T-helper 22 cell (primary cell): ENCODE measurements around the gene TBCD.

Experiments used
- DNase-seq: peaks from one replicate; pipeline ENCODE4 v3.0.0-alpha.2; 2020; ENCODE audit warnings: low read depth

The TBCD gene

GRCh38 chr17:82858376-82859126, 106.7 kb downstream of the TBCD start:
- DNase-seq = peak; percentile 15

- peak; percentile 40 for DNase-seq
Observed at GRCh38 chr17:82859431-82860403, 107.9 kb downstream of the TBCD start.

GRCh38 chr17:82860606-82861392, 108.9 kb downstream of the TBCD start:
- no peak for DNase-seq

- DNase-seq = no peak
Observed at GRCh38 chr17:82861393-82861775, 109.5 kb downstream of the TBCD start.

- no peak for DNase-seq
Observed at GRCh38 chr17:82862191-82862590, 110.3 kb downstream of the TBCD start.

GRCh38 chr17:82862737-82863382, 111.0 kb downstream of the TBCD start:
- no peak for DNase-seq

GRCh38 chr17:82863383-82863940, 111.6 kb downstream of the TBCD start:
- no peak for DNase-seq

- peak; percentile 84 for DNase-seq
Observed at GRCh38 chr17:82863941-82864712, 112.3 kb downstream of the TBCD start.

- DNase-seq = no peak
Observed at GRCh38 chr17:82864713-82865248, 112.9 kb downstream of the TBCD start.

GRCh38 chr17:82865274-82865673, 113.4 kb downstream of the TBCD start:
- no peak for DNase-seq

- no peak for DNase-seq
Observed at GRCh38 chr17:82865774-82866395, 114.0 kb downstream of the TBCD start.

- DNase-seq = no peak
Observed at GRCh38 chr17:82866590-82867191, 114.8 kb downstream of the TBCD start.

- DNase-seq = no peak
Observed at GRCh38 chr17:82867763-82868325, 116.0 kb downstream of the TBCD start.

GRCh38 chr17:82868715-82869131, 116.9 kb downstream of the TBCD start:
- no peak for DNase-seq

GRCh38 chr17:82869536-82869935, 117.7 kb downstream of the TBCD start:
- DNase-seq = no peak

- no peak for DNase-seq
Observed at GRCh38 chr17:82870091-82870491, 118.2 kb downstream of the TBCD start.

GRCh38 chr17:82870541-82870940, 118.7 kb downstream of the TBCD start:
- DNase-seq = no peak

- DNase-seq = no peak
Observed at GRCh38 chr17:82871056-82871775, 119.4 kb downstream of the TBCD start.
